HG03571 (cell line): ENCODE data around the gene RHOXF2B.
"Not testable (repeated sequence)": the region's sequence is repeated elsewhere in the genome, so short reads cannot be mapped to it uniquely, and the experiment has no call there.

Source experiments
- ATAC-seq: cut with Tn5 transposase; IDR thresholded peaks from one replicate; pipeline ENCODE4 v1.9.1; 2021; ENCODE audit not compliant: unreplicated experiment

The RHOXF2B gene

GRCh38 chrX:120077590-120077989 is at the start of gene RHOXF2B:
RHOXF2B (minus strand) TSS chrX:120077690; CDS start chrX:120077552, 138 bp downstream.
- ATAC-seq, result not testable (repeated sequence)

GRCh38 chrX:120125444-120125843 is 48.0 kb upstream of the RHOXF2B start:
- ATAC-seq, result no peak

GRCh38 chrX:120120223-120120622 is 42.7 kb upstream of the RHOXF2B start:
- ATAC-seq, result no peak

GRCh38 chrX:120115438-120115963 is 38.0 kb upstream of the RHOXF2B start, which contains the start of gene RHOXF1:
RHOXF1 (minus strand) TSS chrX:120115913; CDS start chrX:120115862, 51 bp downstream.
- ATAC-seq, result no peak

GRCh38 chrX:120111611-120112010 is 34.1 kb upstream of the RHOXF2B start:
- ATAC-seq, result no peak

- no peak for ATAC-seq
Measured at GRCh38 chrX:120109378-120109777, 31.9 kb upstream of the RHOXF2B start.

GRCh38 chrX:120104707-120105106 is 27.2 kb upstream of the RHOXF2B start:
- not testable (repeated sequence) for ATAC-seq

- ATAC-seq, result not testable (repeated sequence)
Measured at GRCh38 chrX:120101057-120101456, 23.6 kb upstream of the RHOXF2B start.

- no peak for ATAC-seq
Measured at GRCh38 chrX:120090208-120090607, 12.7 kb upstream of the RHOXF2B start.

GRCh38 chrX:120087289-120088017 is 10.0 kb upstream of the RHOXF2B start:
- no peak for ATAC-seq

- not testable (repeated sequence) for ATAC-seq
Measured at GRCh38 chrX:120085553-120086185, 8.2 kb upstream of the RHOXF2B start.

- ATAC-seq, result not testable (repeated sequence)
Measured at GRCh38 chrX:120066169-120066568, 11.3 kb downstream of the RHOXF2B start.

GRCh38 chrX:120042712-120043111 is 34.8 kb downstream of the RHOXF2B start:
- not testable (repeated sequence) for ATAC-seq

GRCh38 chrX:120042247-120042646 is 35.2 kb downstream of the RHOXF2B start:
- ATAC-seq, result not testable (repeated sequence)

GRCh38 chrX:120040176-120040575 is 37.3 kb downstream of the RHOXF2B start:
- not testable (repeated sequence) for ATAC-seq

GRCh38 chrX:120039087-120039733 is 38.3 kb downstream of the RHOXF2B start:
- not testable (repeated sequence) for ATAC-seq

GRCh38 chrX:120036704-120037103 is 40.8 kb downstream of the RHOXF2B start:
- ATAC-seq, result no peak

- ATAC-seq, result peak; percentile 75
Measured at GRCh38 chrX:120035522-120036309, 41.8 kb downstream of the RHOXF2B start.

GRCh38 chrX:120029354-120029753 is 48.1 kb downstream of the RHOXF2B start:
- ATAC-seq, result no peak

GRCh38 chrX:120023259-120023658 is 54.2 kb downstream of the RHOXF2B start:
- ATAC-seq, result no peak

GRCh38 chrX:120022763-120023162 is 54.7 kb downstream of the RHOXF2B start:
- no peak for ATAC-seq
